K562 (cell line): ENCODE results near the gene MT4. TPM values are rescaled to one million over a fixed set of nuclear protein-coding genes. Genes with fewer than 3 reads are reported as not detected.

Experiments
- ATAC-seq: fragments of 200-7000 bp; cut with Tn5 transposase; 3 replicates; pipeline ENCODE4 v1.9.1; 2020; ENCODE audit warnings: moderate library complexity
- BruUV-seq: library from RNA; stranded (reverse); fragments of 400-500 nt; replicated peaks from 2 replicates; lab custom pipeline; 2021; lab: Mats Ljungman, UMichigan
- CTCF ChIA-PET: fragments of 300-600 bp; formaldehyde crosslinking; extraction: SDS; loops from one replicate; lab custom pipeline; 2021; ENCODE audit warnings: low intra/inter-chr PET ratio; lab: Yijun Ruan, JAX
- POLR2A ChIA-PET: fragments of 300-600, 350-650 bp; sonication (Branson Sonifier 250); formaldehyde crosslinking; extraction: SDS; loops from one replicate; lab custom pipeline; 2021; ENCODE audit warnings: antibody characterized with exemption, inconsistent platforms; lab: Yijun Ruan, JAX
- DNase-seq, 4 experiments: peaks; one replicate each; pipeline versions ENCODE4 v3.0.0 to v3.0.0-alpha.2; 2011 to 2018; ENCODE audit warnings: low spot score in 3 of 4, mixed read lengths in 3 of 4; ENCODE audit errors: extremely low read depth in 1 of 4
- FAIRE-seq: peaks from 2 replicates; lab custom pipeline; 2011; peaks lifted over from hg19 to GRCh38; lab: Jason Lieb, UNC
- H2AFZ ChIP-seq: 2 replicates; pipeline ENCODE4 v1.6.0; 2011; ENCODE audit warnings: low read depth, low read length, control low read depth, inconsistent platforms
- H3K27ac ChIP-seq: fragments of 200-600 bp; 3 replicates; pipeline ENCODE4 v1.8.0; 2011; ENCODE audit warnings: low read depth, mild to moderate bottlenecking, control low read depth, inconsistent platforms, low read length, moderate library complexity, mixed read lengths; ENCODE audit errors: extremely low read depth
- H3K27me3 ChIP-seq, 2 experiments: fragments of 300-600 bp in 1 of 2; 2 replicates in 1 of 2; 3 replicates in 1 of 2; pipeline versions ENCODE4 v1.6.0 to v1.8.0; 2011; ENCODE audit warnings: inconsistent platforms in 2 of 2, low read length in 2 of 2, mild to moderate bottlenecking in 1 of 2, mixed read lengths in 1 of 2, moderate library complexity in 1 of 2; ENCODE audit not compliant: control insufficient read depth in 2 of 2, insufficient read depth in 2 of 2
- H3K36me3 ChIP-seq: fragments of 300-600 bp; 3 replicates; pipeline ENCODE4 v1.8.0; 2011; ENCODE audit warnings: mild to moderate bottlenecking, low read length, inconsistent platforms; ENCODE audit not compliant: control insufficient read depth, insufficient read depth
- H3K4me1 ChIP-seq, 2 experiments: fragments of 200-600 bp in 1 of 2; replicated peaks in 1 of 2; 2 replicates in 1 of 2; 3 replicates in 1 of 2; pipeline versions ENCODE4 v1.5.1 to v1.8.0; 2011; ENCODE audit warnings: inconsistent platforms in 2 of 2, low read length in 2 of 2, mild to moderate bottlenecking in 1 of 2, mixed read lengths in 1 of 2, moderate library complexity in 1 of 2; ENCODE audit not compliant: control insufficient read depth in 2 of 2, insufficient read depth in 2 of 2
- H3K4me2 ChIP-seq: 2 replicates; pipeline ENCODE4 v1.6.1; 2011; ENCODE audit warnings: low read length, control low read depth, inconsistent platforms, mixed read lengths; ENCODE audit not compliant: insufficient read depth
- H3K4me3 ChIP-seq: fragments of 200-600 bp; sonication (generic), shearing (Covaris generic); 2 replicates; pipeline ENCODE4 v1.5.1; 2016; ENCODE audit warnings: control low read depth, inconsistent platforms
- H3K79me2 ChIP-seq: fragments of 200-600 bp; 3 replicates; pipeline ENCODE4 v1.8.0; 2011; ENCODE audit warnings: low read length, inconsistent platforms; ENCODE audit not compliant: control insufficient read depth, insufficient read depth
- H3K9ac ChIP-seq, 2 experiments: 2 replicates each; pipeline versions ENCODE4 v1.6.0 to v1.6.1; 2011; ENCODE audit warnings: low read depth in 2 of 2, low read length in 2 of 2, control low read depth in 1 of 2, inconsistent platforms in 1 of 2, mild to moderate bottlenecking in 1 of 2, mixed read lengths in 1 of 2; ENCODE audit not compliant: insufficient read depth in 1 of 2
- H3K9me1 ChIP-seq: one replicate; pipeline ENCODE4 v1.6.0; 2011; ENCODE audit warnings: inconsistent platforms, mild to moderate bottlenecking, low read length, moderate library complexity; ENCODE audit not compliant: control insufficient read depth, insufficient read depth
- H3K9me3 ChIP-seq: replicated peaks from 2 replicates; pipeline ENCODE4 v1.5.1; 2011; ENCODE audit warnings: low read depth, low read length, inconsistent platforms; ENCODE audit not compliant: control insufficient read depth, insufficient read depth
- H4K20me1 ChIP-seq: replicated peaks from 2 replicates; pipeline ENCODE4 v1.6.1; 2011; ENCODE audit warnings: low read length, inconsistent platforms, mixed read lengths; ENCODE audit not compliant: control insufficient read depth, insufficient read depth
- KLF10 ChIP-seq: fragments of 250-450 bp; sonication (Bioruptor Pico); IDR thresholded peaks from 2 replicates; pipeline ENCODE4 v1.6.1; 2021; ENCODE audit warnings: matching md5 sums
- SETDB1 ChIP-seq: IDR thresholded peaks from one replicate; pipeline ENCODE4 v1.6.1; 2012; ENCODE audit warnings: low read length, control low read depth, inconsistent platforms
- SRSF9 ChIP-seq: fragments of 200-400 bp; formaldehyde crosslinking; IDR thresholded peaks from 2 replicates; pipeline ENCODE4 v1.6.1; 2017; ENCODE audit warnings: low read depth, low read length, borderline replicate concordance
- ZNF239 ChIP-seq: fragments of 250-450 bp; sonication (Bioruptor Pico); IDR thresholded peaks from 2 replicates; pipeline ENCODE4 v1.4.0; 2020; ENCODE audit warnings: mild to moderate bottlenecking
- WGBS: fragments of 100-300 bp; shearing (Covaris generic); methylation state at CpG from one replicate; pipeline ENCODE4 v1.1.6; 2016; ENCODE audit warnings: low coverage, mixed read lengths; ENCODE audit not compliant: insufficient coverage; ENCODE audit errors: missing lambda C conversion rate; 5-methylcytosine and 5-hydroxymethylcytosine counted together
- in situ Hi-C: fragments of 300-500 bp; cut with MboI; formaldehyde crosslinking; loops from 4 replicates; pipeline ENCODE4 v1.15.0; 2018; ENCODE audit warnings: inconsistent platforms, mixed read lengths
- intact Hi-C: fragments of 100-400 bp; cut with micrococcal nuclease; formaldehyde crosslinking; loops from 2 replicates; pipeline ENCODE4 v1.14.2; 2022
- polyA plus RNA-seq, 8 experiments: library from polyadenylated mRNA; depleted of rRNA in 4 of 8; stranded (reverse) in 5 of 8; unstranded in 3 of 8; fragments of >200 nt; fragmentation: Nextera tagmentation in 2 of 8; fragmentation: Illumina TruSeq in 1 of 8; extraction: Ambion mirVana in 2 of 8; extraction: Trizol in 1 of 8; gene quantifications; 2 replicates each; pipeline versions ENCODE4 v1.2.1 to v1.2.3, GENCODE V29; 2011 to 2014; ENCODE audit warnings: inconsistent platforms in 1 of 8, missing spikeins in 1 of 8
- total RNA-seq, 7 experiments: library from RNA; depleted of rRNA in 6 of 7; stranded (reverse); fragments of >200 nt in 6 of 7; fragmentation: Illumina TruSeq in 2 of 7; extraction: Trizol in 2 of 7; gene quantifications; 2 replicates each; pipeline versions ENCODE4 v1.2.1 to v1.2.3, GENCODE V29; 2011 to 2021; ENCODE audit warnings: low replicate concordance in 1 of 7
- TF ChIP-seq, protein P1 (sequence below): fragments of 200-600 bp; sonication (generic); IDR thresholded peaks from one replicate; pipeline ENCODE4 v1.6.1; 2012; ENCODE audit warnings: mild to moderate bottlenecking, low read depth, low read length, inconsistent platforms
- TF ChIP-seq, protein P2 (sequence below), 2 experiments: IDR thresholded peaks in 1 of 2; conservative IDR thresholded peaks in 1 of 2; 2 replicates each; pipeline ENCODE4 v1.6.1; 2016; ENCODE audit warnings: low read depth in 2 of 2, mild to moderate bottlenecking in 1 of 2, missing compliant biosample characterization in 1 of 2, missing genetic modification characterization in 1 of 2, moderate library complexity in 1 of 2

The MT4 gene
- total and polyA plus RNA-seq, 9 of the 15 experiments (the other 6 are each of a cell fraction or from before 2014, with no cell fraction given), result not detected

DNA sequence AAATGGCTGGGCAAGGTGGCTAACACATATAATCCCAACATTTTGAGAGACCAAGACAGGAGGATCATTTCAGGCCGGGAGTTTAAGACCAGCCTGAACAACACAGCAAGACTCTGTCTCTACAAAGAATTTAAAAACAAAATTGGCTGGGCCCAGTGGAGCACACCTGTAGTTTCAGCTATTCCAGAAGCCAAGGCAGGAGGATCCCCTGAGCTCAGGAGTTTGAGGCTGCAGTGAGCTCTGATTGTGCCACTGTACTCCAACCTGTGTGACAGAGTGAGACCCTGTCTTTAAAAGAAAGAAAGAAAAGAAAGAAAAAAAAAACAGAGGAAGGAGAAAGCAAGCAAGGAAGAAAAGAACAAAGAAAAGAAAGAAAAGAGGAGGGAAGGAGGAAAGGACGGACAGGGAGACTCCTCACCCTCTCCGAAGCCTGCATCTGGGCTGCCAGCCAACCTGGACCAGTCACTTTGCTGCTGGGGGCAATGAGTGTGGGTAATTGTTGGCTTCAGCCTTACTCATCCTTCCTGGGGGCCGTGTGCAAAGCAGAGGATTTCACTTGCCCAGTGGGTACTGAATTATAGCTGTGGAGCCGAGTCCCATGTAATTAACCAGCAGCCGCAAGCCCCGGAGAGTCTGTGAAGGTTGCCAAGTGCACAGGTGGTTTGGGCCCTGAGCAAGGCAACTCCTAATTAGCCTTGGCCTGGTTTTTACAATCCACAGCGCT is 6.7 kb upstream of the MT4 start:
- H3K27ac ChIP-seq, result no peak overlapping the region
- no peaks in the 10 kb centered on the region for H3K9me3 ChIP-seq
- ATAC-seq (no peak), FAIRE-seq (no peak), DNase-seq (no peak)
- no peaks in the 10 kb centered on the region for H3K9me1 ChIP-seq
- no peaks in the 10 kb centered on the region for H4K20me1 ChIP-seq
- no peaks in the 10 kb centered on the region for H3K36me3 ChIP-seq
- no peak overlapping the region for H2AFZ ChIP-seq
- 7% methylated on average over 7 of the region's 8 CpGs for WGBS
- H3K9ac ChIP-seq, result no peak overlapping the region
- ChIA-PET CTCF (interaction anchor here (0.6 kb wide), 1 partner anchor 125 kb away, joined by 4 read pairs; no protein-coding TSS in a partner anchor), POLR2A (interaction anchor here (0.6 kb wide), 1 partner anchor 134 kb away, joined by 3 read pairs; no protein-coding TSS in a partner anchor)
- in situ Hi-C loops, result no loop called here
- intact Hi-C loops, result loop anchor here (5.0 kb wide), 1 partner anchor 226 kb away; no protein-coding TSS in a partner anchor
- H3K4me2 ChIP-seq, result no peak overlapping the region
- H3K27me3 ChIP-seq, result peaks cover 31 to 51% of the 10 kb centered on the region in 2 experiments; a peak in 4 of 5 replicates
- BruUV-seq, result no TSS peak
- no peak overlapping the region for H3K4me3 ChIP-seq
- no peaks in the 10 kb centered on the region for H3K79me2 ChIP-seq
- no peaks in the 10 kb centered on the region for H3K4me1 ChIP-seq
- no peak for TF ChIP-seq KLF10 (CRISPR knock-in tag)
- TF ChIP-seq, protein P1, sequence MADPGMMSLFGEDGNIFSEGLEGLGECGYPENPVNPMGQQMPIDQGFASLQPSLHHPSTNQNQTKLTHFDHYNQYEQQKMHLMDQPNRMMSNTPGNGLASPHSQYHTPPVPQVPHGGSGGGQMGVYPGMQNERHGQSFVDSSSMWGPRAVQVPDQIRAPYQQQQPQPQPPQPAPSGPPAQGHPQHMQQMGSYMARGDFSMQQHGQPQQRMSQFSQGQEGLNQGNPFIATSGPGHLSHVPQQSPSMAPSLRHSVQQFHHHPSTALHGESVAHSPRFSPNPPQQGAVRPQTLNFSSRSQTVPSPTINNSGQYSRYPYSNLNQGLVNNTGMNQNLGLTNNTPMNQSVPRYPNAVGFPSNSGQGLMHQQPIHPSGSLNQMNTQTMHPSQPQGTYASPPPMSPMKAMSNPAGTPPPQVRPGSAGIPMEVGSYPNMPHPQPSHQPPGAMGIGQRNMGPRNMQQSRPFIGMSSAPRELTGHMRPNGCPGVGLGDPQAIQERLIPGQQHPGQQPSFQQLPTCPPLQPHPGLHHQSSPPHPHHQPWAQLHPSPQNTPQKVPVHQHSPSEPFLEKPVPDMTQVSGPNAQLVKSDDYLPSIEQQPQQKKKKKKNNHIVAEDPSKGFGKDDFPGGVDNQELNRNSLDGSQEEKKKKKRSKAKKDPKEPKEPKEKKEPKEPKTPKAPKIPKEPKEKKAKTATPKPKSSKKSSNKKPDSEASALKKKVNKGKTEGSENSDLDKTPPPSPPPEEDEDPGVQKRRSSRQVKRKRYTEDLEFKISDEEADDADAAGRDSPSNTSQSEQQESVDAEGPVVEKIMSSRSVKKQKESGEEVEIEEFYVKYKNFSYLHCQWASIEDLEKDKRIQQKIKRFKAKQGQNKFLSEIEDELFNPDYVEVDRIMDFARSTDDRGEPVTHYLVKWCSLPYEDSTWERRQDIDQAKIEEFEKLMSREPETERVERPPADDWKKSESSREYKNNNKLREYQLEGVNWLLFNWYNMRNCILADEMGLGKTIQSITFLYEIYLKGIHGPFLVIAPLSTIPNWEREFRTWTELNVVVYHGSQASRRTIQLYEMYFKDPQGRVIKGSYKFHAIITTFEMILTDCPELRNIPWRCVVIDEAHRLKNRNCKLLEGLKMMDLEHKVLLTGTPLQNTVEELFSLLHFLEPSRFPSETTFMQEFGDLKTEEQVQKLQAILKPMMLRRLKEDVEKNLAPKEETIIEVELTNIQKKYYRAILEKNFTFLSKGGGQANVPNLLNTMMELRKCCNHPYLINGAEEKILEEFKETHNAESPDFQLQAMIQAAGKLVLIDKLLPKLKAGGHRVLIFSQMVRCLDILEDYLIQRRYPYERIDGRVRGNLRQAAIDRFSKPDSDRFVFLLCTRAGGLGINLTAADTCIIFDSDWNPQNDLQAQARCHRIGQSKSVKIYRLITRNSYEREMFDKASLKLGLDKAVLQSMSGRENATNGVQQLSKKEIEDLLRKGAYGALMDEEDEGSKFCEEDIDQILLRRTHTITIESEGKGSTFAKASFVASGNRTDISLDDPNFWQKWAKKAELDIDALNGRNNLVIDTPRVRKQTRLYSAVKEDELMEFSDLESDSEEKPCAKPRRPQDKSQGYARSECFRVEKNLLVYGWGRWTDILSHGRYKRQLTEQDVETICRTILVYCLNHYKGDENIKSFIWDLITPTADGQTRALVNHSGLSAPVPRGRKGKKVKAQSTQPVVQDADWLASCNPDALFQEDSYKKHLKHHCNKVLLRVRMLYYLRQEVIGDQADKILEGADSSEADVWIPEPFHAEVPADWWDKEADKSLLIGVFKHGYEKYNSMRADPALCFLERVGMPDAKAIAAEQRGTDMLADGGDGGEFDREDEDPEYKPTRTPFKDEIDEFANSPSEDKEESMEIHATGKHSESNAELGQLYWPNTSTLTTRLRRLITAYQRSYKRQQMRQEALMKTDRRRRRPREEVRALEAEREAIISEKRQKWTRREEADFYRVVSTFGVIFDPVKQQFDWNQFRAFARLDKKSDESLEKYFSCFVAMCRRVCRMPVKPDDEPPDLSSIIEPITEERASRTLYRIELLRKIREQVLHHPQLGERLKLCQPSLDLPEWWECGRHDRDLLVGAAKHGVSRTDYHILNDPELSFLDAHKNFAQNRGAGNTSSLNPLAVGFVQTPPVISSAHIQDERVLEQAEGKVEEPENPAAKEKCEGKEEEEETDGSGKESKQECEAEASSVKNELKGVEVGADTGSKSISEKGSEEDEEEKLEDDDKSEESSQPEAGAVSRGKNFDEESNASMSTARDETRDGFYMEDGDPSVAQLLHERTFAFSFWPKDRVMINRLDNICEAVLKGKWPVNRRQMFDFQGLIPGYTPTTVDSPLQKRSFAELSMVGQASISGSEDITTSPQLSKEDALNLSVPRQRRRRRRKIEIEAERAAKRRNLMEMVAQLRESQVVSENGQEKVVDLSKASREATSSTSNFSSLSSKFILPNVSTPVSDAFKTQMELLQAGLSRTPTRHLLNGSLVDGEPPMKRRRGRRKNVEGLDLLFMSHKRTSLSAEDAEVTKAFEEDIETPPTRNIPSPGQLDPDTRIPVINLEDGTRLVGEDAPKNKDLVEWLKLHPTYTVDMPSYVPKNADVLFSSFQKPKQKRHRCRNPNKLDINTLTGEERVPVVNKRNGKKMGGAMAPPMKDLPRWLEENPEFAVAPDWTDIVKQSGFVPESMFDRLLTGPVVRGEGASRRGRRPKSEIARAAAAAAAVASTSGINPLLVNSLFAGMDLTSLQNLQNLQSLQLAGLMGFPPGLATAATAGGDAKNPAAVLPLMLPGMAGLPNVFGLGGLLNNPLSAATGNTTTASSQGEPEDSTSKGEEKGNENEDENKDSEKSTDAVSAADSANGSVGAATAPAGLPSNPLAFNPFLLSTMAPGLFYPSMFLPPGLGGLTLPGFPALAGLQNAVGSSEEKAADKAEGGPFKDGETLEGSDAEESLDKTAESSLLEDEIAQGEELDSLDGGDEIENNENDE, result no peak
- TF ChIP-seq ZNF239 (CRISPR knock-in tag), result no peak
- no peak for TF ChIP-seq SRSF9
- no peak for TF ChIP-seq SETDB1
- TF ChIP-seq, protein P2, sequence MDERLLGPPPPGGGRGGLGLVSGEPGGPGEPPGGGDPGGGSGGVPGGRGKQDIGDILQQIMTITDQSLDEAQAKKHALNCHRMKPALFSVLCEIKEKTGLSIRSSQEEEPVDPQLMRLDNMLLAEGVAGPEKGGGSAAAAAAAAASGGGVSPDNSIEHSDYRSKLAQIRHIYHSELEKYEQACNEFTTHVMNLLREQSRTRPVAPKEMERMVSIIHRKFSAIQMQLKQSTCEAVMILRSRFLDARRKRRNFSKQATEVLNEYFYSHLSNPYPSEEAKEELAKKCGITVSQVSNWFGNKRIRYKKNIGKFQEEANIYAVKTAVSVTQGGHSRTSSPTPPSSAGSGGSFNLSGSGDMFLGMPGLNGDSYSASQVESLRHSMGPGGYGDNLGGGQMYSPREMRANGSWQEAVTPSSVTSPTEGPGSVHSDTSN (CRISPR knock-in tag; IDR thresholded peaks at IDR 0.05; ENCODE audit: low read depth), result no peak
- TF ChIP-seq, protein P2 (tag; conservative IDR thresholded peaks at IDR 0.05; ENCODE audit: low read depth), result no peak
